Measurements from ENCODE around the gene PWP2.

- TF ChIP-seq TARDBP (IDR thresholded peaks at IDR 0.05) = no peak
- no peak for TF ChIP-seq FOXM1 (IDR thresholded peaks at IDR 0.05; ENCODE audit: borderline replicate concordance)
Observed at GRCh38 chr21:44092211-44092610, 15.0 kb upstream of the PWP2 start.

Data from HEK293T (cell line).